ENCODE data around the gene LORICRIN. TPM values are rescaled to one million over a fixed set of nuclear protein-coding genes. Genes with fewer than 3 reads are reported as not detected.

The LORICRIN gene, protein sequence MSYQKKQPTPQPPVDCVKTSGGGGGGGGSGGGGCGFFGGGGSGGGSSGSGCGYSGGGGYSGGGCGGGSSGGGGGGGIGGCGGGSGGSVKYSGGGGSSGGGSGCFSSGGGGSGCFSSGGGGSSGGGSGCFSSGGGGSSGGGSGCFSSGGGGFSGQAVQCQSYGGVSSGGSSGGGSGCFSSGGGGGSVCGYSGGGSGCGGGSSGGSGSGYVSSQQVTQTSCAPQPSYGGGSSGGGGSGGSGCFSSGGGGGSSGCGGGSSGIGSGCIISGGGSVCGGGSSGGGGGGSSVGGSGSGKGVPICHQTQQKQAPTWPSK
- total RNA-seq: not detected in 2 replicates

DNA sequence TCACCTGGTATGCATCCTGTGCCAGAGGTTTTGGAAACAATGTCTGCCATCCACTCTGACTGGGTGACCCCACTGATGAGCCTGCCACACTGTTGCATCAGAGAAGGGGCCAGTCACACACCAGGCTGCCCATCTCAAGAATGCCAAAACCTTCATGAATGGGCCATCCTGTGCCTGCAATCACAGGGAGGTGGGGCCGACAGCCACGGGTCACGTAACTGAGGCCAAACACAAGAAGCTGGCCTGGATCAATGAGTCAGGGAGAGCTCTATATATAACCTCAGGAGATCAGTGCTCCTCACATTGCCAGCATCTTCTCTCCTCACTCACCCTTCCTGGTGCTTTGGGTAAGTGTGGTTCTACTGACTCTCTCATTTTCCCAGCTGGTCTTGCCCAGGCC lies at the start of gene LORICRIN:
Gene LORICRIN (plus strand): TSS at position 301 of the 400 bp plus-strand sequence. CDS start 1,263 bp downstream, outside the sequence.

DNA sequence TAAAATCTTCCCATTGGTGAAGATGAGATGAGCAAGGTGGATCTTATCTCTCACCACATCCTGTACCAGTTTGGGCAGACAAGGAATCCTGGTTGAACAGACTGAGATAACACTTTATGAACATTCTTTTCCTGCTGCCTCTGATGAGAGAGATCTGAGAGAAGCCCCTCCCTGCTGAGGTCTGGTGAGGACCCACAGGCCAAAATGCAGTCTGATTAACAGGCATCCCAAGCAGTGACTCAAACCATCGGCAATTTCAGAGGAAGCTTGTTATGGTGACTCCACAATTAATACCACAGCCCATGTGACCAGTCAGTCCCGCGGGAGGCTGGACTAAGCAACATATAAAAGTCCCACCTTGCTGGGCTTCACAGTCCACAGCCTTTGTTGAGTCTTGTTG lies 42.3 kb upstream of the LORICRIN start, which contains the start of gene PRR9:
Gene PRR9 (plus strand): TSS at position 373 of the 400 bp plus-strand sequence. CDS start 561 bp downstream, outside the sequence.

Other genes with a start within 250 kb of the LORICRIN start
- not detected in 2 replicates for gene SPRR1B, start 228.5 kb upstream of the LORICRIN start, total RNA-seq
- gene SPRR2D, start 218.6 kb upstream of the LORICRIN start, total RNA-seq: not detected in 2 replicates
- gene SPRR2A, start 202.2 kb upstream of the LORICRIN start, total RNA-seq: not detected in 2 replicates
- gene SPRR2B, start 188.1 kb upstream of the LORICRIN start, total RNA-seq: not detected in 2 replicates
- gene SPRR2E, start 165.2 kb upstream of the LORICRIN start, total RNA-seq: not detected in 2 replicates
- gene SPRR2F, start 146.2 kb upstream of the LORICRIN start, total RNA-seq: not detected in 2 replicates
- not detected in 2 replicates for gene SPRR2G, start 108.8 kb upstream of the LORICRIN start, total RNA-seq
- not detected in 2 replicates for gene LELP1, start 56.3 kb upstream of the LORICRIN start, total RNA-seq
- not detected in 2 replicates for gene PRR9, start 42.1 kb upstream of the LORICRIN start, total RNA-seq
- gene PGLYRP3, start 53.3 kb downstream of the LORICRIN start, total RNA-seq: not detected in 2 replicates
- not detected in 2 replicates for gene PGLYRP4, start 89.2 kb downstream of the LORICRIN start, total RNA-seq
- gene S100A9, start 98.2 kb downstream of the LORICRIN start, total RNA-seq: not detected in 2 replicates
- gene S100A12, start 115.9 kb downstream of the LORICRIN start, total RNA-seq: not detected in 2 replicates
- gene S100A8, start 131.4 kb downstream of the LORICRIN start, total RNA-seq: not detected in 2 replicates
- not detected in 2 replicates for gene S100A7A, start 156.8 kb downstream of the LORICRIN start, total RNA-seq
- not detected in 2 replicates for gene S100A7, start 201.0 kb downstream of the LORICRIN start, total RNA-seq